NK-92 treated with Interleukin-12 subunit alpha and Interleukin-12 subunit beta, amount 100 ng/mL, for 24 hours (cell line): Measurements from ENCODE around the gene SMIM12.

Experiments used
- DNase-seq: peaks from one replicate; lab custom pipeline; 2025; lab: John Stamatoyannopoulos, UW

The SMIM12 gene, protein sequence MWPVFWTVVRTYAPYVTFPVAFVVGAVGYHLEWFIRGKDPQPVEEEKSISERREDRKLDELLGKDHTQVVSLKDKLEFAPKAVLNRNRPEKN

DNA sequence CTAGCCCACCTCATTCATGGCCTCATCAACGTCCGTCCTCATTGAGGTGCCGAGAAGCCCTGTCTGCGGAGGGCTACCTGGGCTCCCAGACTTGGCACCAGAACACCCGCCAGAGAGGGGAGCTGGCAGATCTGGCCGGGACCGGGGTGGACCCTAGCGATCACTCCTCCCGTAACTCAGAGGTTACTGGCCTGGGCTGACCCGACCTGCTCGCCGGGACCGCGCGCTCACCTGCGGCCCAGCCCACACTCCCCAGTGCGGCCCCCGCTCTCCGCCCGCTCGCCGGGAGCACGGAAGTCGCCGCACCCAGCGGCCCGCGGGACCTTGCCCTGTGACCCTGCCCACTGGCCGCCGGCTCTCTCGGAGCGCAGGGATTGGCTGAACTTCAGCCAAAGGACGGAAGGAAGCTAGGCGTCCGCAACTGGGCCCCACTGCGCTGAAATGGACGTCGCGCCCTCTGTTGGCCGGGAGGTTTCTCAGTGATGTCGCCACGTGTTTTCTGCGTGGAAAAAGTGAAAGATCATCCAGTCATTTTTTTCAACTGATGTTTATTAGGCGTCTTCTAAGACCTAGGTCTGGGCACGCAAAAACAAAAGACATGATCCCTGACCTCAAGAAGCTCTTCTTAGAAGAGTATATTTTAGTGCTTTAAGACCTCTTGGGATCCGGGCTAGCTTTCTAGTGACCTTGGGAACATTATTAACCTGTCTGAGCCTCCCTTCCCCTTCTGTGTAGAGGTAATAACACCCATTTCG is at the start of gene SMIM12:
TSS of gene SMIM12 (minus strand) at position 304 of the 755 bp plus-strand sequence. CDS start 3,772 bp downstream, outside the sequence.
- DNase-seq, result peak; percentile 90

DNA sequence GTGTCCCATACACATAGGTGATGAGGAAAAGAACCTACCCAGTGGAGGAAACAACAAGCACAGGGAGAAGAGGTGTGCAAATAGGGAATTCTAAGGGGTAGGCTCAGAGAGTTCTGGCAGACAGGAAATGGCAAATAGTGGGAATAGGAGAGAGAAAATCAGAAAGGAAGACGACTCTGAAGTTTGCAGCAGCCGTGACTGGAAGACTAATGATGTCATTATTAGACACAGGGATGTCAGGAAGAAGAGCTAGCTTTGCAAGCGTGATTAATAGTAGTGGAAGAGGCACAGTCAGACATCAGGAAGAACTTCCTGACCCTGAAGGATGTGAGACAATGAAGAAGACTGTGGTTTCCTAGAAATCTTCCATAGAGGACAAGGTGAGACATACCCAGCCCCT is 48.8 kb upstream of the SMIM12 start:
- no peak for DNase-seq

DNA sequence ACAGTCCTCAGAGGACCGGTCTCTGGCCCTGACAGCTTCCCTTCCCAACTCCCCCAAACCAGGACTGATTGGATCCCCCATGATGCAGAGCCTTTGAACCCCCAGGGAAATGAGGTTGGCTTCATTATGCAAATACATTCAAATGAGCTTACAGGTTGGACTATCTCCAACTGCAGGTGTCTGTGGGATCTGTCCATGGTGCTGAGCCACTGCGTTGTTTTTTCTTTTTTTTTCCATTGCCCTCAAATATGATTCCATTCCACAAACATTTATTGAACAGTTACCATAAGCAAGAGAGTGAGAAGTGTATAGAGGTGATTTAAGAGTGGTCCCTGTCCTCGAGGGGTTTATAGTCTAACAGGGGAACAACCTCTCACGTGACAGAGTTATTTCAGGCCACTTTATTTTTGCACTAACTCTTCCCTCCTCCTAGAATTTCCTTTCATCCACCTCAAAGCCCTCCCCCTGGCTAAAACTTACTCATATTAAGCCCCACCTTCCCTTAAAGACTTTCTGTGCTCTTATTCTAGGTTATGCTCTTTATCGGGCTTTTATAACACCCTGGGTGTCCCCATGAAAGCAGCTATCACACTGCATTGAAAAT is 48.0 kb upstream of the SMIM12 start:
- DNase-seq, result no peak

DNA sequence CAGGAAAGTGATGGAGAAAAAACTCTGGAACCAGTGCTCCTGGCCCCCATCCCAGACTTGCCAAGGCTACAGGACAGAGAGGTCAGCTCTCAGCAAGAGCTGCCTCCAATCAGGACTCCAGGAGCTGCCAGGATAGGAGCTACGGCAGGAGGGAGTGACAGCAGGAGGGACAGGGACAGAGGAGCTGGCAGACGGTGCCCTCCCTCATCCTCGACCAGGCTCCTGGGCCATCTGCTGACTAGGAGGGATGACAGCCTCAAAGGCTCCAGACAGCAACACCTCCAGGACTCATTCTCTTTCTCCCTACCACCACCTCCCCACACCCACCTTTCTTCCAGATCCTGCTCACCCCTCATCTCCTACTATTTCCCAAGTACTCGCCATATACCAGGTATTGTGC is 47.2 kb upstream of the SMIM12 start:
- no peak for DNase-seq

DNA sequence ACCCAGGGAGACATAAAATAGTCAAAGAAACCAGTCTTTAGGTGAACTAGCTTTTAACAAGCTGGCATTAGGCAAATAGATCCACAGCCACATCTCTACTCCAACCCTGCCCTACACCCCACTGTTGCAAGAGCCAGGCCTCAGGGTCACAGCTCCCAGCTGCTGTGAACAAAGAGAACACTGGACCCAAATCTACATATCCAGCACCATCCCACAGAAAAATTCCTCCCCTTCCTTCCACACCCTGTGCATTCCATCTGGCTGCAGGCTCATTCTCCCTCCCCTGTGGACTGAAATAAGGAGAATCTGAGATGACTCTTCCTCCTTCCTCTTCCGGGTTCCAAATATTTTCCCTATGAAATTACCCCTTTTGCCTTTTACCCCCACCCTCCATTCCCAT is 46.7 kb upstream of the SMIM12 start:
- no peak for DNase-seq

DNA sequence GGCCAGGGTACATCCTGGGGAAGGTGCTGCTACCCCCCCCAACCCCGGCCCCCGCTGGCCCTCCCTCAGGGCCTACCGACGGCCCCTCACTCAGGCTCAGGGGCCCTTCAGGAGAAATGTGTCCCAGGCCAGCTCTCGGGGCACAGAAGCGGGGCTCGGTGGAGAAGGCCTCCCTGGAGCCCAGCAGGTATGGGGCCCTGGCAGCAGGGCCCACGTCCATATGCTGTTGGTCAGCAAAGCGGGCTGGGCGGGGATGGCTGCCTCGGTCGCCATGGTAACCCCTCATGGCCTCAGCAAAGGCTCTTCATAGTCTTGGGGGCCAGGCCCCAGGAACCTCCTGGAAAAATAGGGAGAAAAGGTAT is 45.5 kb upstream of the SMIM12 start:
- no peak for DNase-seq

DNA sequence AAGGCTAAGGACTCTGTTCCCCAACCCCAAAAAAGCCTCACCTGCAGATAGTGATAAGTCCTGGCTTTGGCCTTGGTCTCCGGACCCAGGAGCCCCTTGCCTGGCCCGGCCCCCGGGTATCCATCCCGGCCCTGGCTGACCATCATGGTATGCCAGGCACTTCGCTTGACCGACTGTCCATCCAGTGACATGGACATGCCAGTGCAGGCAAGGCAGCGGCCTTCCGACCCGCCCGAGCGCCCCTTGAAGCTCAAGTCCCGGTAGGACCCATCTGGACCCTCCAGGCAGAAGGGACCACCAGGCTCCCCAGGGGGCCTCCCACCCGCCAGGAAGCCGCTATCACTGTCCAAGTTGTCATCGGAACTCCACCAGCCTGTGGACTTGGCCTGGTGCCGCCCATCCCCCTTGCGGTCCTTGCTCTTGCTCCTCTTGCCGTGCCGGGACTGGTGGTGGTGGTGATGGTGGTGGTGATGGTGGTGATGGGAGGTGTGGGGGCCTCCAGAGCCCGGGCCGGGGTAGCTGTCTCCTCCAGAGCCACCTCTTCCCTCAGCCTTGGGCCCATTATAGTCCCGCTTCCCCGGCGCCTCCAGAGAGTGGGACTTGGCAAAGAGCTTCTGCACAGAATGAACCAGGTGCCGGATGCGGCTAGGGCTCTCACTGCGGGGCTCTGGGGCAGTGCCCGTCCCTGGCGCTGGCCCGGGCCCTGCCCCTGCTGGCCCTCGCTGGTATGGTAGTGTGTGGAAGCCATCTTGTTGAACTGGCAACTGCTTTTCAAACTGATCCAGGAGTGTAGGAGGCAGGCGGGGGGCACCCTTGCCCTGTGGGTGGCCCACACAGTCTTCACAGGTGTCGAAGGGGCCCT is 44.9 kb upstream of the SMIM12 start:
- DNase-seq, result no peak

DNA sequence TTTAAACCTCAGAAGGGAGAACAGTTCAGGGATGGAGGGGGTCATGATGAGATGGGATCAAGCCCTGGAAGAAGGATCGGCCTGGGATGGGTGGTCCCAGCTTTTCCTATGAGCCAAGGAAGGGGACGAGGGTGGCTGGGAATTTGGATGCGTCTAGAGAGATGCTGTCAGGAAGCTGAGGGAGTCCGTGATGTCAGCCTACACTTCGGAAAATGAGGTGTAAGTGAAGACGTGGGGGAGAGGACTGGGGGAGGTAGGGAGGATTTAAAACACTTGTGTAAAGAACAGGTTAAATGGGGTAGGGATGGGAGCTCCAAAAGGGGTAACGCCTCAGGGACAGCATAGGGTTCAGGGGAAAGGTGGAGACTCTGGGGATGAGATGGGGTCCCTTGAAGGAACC is 42.4 kb upstream of the SMIM12 start:
- DNase-seq, result no peak

DNA sequence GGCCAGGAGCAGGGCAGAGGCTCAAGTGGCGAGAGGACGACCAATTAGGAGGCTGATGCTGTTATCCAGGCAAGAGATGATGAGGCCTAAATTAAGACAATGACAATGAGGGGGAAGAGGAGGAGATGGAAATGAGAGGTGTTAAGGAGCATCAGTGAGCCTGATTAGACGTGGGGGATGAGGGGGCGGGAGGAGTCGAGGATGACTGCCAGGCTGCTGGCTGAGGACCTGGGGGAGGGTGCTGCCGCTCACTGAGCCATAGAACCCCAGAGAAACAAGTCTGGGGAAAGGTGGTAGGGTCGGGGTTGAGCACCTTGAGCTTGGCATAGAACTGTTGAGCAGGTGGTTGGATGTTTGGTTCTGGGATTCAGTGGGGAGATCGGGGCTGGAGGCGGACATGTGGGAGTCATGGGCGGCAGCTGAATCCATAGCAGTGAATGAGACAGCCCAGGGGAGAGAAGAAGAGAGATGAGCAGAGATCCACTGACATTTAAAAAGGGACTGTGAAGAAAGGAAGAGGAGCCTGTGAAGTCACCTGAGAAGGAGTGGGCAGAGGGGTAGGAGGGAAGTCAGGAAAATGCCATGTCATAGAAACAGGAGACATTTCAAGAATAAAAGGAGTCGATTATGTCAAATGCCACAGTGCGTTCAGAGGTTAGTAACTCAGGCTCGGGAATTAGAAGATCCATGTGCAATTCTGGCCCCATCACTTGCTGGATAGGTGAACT is 41.4 kb upstream of the SMIM12 start:
- no peak for DNase-seq

DNA sequence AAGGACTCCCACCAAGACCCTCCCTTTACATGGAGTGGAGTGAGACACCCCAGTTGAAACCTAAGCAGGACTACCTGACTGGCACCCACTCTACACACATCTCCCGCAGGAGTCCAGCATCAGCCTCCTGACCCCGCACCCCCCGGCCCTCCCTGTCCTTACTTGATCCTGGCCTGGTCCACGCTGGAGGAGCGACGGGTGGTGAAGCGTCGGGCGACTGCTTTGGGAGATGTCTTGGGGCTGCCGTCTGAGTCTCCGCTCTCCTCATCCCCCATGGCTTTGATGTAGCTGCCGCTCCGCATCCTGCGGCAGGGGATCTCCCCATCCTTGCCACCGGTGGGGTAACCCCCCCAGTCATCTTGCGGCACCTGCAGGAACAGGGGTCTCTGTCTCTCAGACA is 40.4 kb upstream of the SMIM12 start:
- DNase-seq, result no peak

DNA sequence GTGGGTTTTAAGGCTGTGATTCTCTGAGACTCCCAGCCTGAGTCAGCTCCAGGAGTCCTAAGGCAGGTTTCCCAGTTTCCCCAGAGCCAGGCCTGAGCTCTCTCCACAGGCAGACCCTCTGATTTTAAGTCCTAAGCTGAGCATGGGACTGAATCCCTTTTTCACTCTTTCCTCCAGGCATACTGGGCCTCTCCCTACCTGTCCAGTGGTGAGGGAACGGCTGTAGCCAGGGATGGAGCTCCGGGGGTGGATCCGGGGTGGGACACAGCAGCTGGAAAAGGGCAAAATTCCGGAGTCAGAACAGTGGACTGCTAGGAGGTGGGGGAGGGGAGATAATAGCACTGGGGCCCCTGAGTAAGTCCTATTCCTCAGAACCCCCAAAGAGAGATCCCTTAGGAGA is 39.9 kb upstream of the SMIM12 start:
- DNase-seq, result no peak

DNA sequence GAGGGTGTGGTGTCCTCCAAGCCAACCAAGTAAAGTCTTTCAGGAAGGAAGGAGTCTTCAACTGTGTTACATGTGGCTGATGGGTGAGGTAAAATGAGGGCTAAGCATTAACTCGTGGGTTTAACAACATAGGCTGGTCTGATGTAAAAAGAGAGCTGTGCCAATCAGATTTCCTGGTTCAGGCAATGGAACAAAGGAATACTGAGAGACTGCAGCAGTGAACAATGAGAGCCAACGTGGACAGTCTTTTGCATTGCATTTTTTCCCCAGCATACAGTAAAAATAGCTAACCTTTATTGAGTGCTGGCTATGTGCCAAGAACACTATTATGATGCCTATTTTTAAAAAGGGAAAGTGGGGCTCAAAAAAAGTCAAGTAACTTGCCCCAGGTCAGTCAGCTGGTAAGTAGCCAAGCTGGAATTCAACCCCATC is 38.8 kb upstream of the SMIM12 start:
- DNase-seq, result no peak

DNA sequence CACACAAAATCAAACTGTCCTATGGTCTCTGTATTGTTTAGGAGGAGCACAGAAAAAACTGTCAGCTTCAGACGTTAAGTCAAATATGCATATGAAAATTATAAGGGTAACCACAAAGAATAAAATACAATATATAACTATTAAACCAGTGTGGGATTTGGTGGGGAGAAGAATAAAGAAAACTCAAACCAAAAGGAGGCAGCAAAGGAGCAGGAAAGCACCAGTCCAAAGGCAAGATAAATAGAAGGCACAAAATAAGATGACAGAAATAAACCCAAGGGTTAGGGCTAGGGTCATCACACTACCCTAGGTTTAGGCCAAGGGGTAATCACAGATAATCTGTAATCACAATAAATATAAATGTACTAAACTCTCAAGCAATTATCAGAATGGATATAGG is 37.1 kb upstream of the SMIM12 start:
- DNase-seq, result no peak

DNA sequence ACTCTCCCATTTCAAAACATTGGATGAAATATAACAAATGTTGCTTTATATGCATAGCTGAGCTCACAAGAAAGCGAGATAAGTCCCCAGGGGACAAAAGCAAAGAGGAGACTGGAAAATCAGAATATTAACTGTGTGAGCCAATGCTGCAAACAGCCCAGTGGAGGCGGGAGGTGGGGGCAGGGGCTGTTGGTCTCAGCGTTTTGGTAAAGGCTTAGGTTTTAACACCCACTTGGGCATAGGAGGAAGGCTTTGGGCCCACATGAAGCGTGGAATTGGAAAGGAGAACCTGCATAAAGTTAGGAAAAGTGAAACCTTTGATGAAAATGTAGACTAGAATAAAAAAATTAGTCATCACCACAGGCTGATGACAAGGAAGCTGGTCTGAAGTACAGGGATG is 30.2 kb upstream of the SMIM12 start:
- no peak for DNase-seq

DNA sequence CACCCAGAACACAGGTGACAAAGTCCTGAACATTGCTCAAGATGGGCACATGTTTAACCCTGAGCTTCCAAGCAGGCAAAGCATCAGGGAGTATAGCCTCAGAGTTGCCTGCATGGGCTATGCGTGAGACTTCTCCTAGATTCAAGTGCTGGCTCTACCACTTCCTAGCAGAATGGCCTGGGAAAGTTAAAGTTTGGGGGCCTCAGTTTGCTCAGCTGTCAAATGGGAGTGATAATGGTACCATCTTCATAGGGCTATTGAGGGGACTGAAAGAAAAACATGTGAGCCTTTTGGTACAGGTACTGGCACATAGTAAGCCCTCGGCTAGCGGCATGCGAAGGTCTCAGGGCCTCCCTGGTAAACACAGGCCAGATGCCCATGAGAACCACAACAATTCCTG is 28.0 kb upstream of the SMIM12 start:
- DNase-seq, result no peak

DNA sequence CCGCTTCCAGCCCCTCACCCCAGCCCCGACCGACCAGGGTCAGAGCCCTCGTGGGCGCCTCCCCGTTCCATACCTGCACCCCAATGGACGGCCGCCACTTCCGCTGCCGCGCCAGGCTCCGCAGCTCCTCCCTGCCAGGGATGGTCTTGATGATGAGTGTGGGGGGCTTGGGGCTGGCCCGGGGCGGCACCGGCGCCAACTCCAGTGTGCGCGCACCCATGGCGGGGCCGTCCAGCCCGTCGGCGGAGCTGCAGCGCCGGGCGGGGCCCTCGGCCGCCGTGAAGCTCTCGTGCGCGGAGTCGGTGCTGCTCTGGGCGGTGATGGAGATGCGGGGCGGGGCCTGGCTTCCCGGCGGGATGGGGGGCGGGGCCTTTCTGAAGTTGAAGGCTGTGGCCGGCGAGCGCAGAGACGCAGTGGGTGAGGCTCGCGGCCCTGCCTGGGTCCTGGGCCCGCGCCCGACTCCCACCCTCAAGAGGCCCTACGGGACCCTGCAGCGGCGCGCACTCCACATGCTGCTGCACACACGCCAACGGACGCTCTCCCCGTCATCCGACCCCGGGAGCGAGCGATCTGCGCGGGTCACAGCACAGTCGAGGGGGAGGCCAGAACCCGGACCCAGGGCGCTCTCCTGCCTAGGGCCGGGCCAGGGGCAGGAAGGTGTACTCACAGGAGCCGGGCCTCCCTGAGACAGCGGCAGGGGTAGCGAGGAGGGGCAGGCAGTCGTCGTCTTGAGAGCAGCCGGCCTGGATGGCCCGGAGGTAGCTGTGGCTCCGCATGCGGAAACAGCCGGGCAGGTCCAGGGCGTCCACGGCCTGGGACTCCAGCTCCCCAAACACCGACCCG is 26.1 kb upstream of the SMIM12 start:
- DNase-seq, result no peak

DNA sequence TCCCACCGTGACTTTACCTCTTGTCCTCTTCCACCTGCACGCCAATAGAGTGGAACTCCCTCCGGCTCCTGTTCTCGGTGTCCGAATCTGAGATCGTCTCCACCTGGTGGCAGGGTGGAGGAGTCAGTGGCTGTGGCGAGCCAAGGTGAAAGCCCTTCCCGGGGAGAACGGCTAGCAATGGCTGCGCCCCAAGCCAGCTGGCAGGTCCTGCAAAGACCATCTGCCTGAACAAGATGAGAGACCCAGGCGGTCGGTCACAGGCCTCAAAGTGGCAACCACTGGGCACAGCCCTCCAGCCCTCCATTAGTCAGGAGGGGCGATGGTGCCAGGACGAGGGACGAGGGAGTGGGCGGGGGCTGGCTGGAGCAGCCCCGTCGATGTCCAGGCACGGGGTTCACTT is 25.4 kb upstream of the SMIM12 start:
- DNase-seq, result no peak

DNA sequence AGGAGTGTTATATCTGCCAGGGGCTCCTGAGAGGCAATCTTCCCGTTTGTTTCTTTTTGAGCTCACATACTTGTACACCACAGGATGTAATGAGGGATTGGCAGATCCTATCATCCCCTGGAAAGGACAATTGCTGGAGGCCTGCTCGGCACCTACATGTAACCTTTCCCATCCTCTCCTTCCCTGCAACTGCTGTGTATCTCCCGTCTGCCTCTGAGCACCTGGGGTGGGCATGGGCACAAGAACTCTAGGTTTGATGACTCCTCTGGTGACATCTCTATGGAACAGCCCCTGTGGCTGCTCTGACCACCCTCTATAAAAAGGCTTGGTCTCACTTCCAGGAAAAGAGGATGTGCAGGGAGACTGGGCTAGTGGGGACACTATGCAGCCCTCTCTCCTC is 25.0 kb upstream of the SMIM12 start:
- DNase-seq, result no peak

DNA sequence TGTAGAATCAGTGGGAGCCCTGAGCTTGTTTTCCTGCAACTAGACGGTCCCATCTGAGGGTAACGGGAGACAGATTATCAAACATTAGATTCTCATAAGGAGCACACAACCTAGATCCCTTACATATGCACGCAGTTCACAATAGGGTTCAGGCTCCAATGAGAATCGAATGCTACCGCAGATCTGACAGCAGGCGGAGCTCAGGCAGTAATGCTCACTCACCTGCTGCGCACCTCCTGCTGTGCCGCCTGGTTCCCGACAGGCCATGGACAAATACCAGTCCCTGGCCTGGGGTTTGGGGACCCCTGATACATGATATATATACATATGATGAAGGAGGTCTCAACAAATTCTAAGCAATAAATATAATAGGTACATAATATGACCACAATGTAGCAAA is 19.7 kb upstream of the SMIM12 start:
- DNase-seq, result no peak

DNA sequence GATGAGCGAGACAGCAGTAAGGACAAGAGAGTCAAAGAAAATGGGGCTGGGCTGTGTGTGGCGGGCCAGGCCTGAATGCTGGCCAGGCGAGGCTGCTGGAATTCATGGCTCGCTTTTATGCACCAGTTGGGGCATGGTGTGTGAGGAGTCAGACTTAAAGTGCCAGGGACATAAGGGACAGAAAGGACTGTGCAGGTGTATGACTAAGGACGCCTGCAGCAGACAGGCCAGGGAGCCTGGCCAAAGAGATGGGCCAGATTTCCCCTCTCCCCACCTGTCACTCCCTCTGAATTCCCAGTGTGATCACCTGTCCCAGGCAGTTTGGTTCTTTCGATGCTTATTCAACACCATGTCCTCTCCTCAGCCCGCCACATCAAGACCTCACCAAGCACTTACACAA is 16.9 kb upstream of the SMIM12 start:
- DNase-seq, result no peak

DNA sequence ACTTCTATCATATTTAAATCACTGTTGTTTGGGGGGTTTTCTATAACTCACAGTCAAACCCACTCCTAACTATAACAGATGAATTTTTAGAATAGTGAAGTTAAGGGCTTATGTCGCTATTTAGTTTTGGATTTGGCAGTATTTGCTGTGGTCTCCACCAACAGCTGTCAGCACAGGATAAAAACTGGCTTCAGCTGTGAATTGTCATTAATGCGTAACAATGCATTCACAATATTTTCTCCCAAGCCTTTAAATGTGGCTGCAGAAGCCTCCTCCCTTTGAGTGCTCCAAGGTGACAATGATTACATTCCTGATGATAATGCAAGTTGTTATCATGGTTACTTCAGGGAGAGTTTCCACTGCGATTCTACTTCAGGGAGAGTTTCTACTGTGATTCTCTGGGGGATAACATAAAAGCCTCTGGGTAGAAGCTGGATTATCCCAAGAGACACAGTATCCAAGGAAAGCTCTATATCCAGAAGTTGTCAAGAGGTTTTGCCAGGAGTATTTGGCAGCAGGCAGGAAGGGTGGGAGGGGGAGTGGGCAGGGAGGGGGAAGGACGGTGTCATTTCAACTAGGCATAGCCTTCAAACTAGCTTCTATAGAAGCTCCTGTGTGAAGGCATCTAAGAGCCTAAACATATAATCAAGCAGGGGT is 14.9 kb upstream of the SMIM12 start:
- no peak for DNase-seq
